ENCODE data around the gene DENND4C.
"Not testable (repeated sequence)": the region's sequence is repeated elsewhere in the genome, so short reads cannot be mapped to it uniquely, and the experiment has no call there.

DNA sequence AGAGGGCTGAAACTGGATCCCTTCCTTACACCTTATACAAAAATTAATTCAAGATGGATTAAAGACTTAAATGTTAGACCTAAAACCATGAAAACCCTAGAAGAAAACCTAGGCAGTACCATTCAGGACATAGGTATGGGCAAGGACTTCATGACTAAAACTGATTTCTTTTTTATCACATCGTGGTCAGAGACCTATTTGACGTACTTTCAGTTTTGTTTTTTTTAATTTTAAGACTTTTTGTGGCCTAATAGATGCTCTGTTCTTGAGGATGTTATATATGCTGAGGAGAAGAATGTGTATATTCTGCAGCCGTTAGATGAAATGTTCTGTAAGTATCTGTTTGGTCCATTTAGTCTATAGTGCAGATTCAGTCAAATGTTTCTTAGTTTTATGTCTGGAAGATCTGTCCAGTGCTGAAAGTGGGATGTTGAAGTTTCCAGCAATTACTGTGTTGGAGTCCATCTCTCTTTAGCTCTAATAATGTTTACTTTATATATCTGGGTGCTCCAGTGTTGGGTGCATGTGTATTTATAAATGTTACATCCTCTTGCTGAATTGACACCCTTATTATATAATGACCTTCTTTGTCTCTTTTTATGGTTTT is 36.4 kb downstream of the DENND4C start:
- not testable (repeated sequence) for TF ChIP-seq POLR2A, CTCF (IDR thresholded peaks at IDR 0.05)

Measured in testis (tissue), 2 donors.